ENCODE measurements around the gene ATP8A2.

GRCh38 chr13:25632166-25632888 lies 260.6 kb downstream of the ATP8A2 start:
- TF ChIP-seq, protein P1, sequence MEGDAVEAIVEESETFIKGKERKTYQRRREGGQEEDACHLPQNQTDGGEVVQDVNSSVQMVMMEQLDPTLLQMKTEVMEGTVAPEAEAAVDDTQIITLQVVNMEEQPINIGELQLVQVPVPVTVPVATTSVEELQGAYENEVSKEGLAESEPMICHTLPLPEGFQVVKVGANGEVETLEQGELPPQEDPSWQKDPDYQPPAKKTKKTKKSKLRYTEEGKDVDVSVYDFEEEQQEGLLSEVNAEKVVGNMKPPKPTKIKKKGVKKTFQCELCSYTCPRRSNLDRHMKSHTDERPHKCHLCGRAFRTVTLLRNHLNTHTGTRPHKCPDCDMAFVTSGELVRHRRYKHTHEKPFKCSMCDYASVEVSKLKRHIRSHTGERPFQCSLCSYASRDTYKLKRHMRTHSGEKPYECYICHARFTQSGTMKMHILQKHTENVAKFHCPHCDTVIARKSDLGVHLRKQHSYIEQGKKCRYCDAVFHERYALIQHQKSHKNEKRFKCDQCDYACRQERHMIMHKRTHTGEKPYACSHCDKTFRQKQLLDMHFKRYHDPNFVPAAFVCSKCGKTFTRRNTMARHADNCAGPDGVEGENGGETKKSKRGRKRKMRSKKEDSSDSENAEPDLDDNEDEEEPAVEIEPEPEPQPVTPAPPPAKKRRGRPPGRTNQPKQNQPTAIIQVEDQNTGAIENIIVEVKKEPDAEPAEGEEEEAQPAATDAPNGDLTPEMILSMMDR (IDR thresholded peaks at IDR 0.05), result no peak
- no peak for TF ChIP-seq EP300 (IDR thresholded peaks at IDR 0.05)
- no peak for TF ChIP-seq POLR2A (IDR thresholded peaks at IDR 0.05)
- no peak for TF ChIP-seq POLR2AphosphoS5 (IDR thresholded peaks at IDR 0.05)
